Endodermal cell (in vitro differentiated cells): ENCODE data around the gene TRABD2B. TPM values are rescaled to one million over a fixed set of nuclear protein-coding genes. Genes with fewer than 3 reads are reported as not detected.

Experiments used
- DNase-seq: peaks from one replicate; pipeline ENCODE4 v3.0.0-alpha.2; 2017
- H3K27ac ChIP-seq: 2 replicates; pipeline ENCODE4 v1.5.1; 2013; ENCODE audit warnings: mild to moderate bottlenecking, low read depth, low read length, moderate library complexity
- H3K27me3 ChIP-seq: 2 replicates; pipeline ENCODE4 v1.6.1; 2013; ENCODE audit warnings: mild to moderate bottlenecking, low read length, moderate library complexity; ENCODE audit not compliant: insufficient read depth, control insufficient read depth, poor library complexity, severe bottlenecking
- H3K36me3 ChIP-seq: 2 replicates; pipeline ENCODE4 v1.7.0; 2013; ENCODE audit warnings: mild to moderate bottlenecking, low read length, moderate library complexity; ENCODE audit not compliant: control insufficient read depth, insufficient read depth
- H3K4me1 ChIP-seq: one replicate; pipeline ENCODE4 v1.7.0; 2013; ENCODE audit warnings: low read length; ENCODE audit not compliant: control insufficient read depth, insufficient read depth
- H3K4me3 ChIP-seq: 2 replicates; pipeline ENCODE4 v1.5.1; 2013; ENCODE audit warnings: mild to moderate bottlenecking, low read length, moderate library complexity
- H3K9ac ChIP-seq: 2 replicates; pipeline ENCODE4 v1.6.1; 2013; ENCODE audit warnings: mild to moderate bottlenecking, low read length, moderate library complexity; ENCODE audit not compliant: poor library complexity, severe bottlenecking; ENCODE audit errors: extremely low read depth
- H3K9me3 ChIP-seq: 2 replicates; pipeline ENCODE4 v1.6.1; 2013; ENCODE audit warnings: mild to moderate bottlenecking, low read length, moderate library complexity; ENCODE audit not compliant: control insufficient read depth
- H3K27ac Mint-ChIP-seq: 2 replicates; pipeline ENCODE4 v1.8.0; 2020; ENCODE audit warnings: mixed read lengths
- H3K27me3 Mint-ChIP-seq: 2 replicates; pipeline ENCODE4 v1.8.0; 2021; ENCODE audit warnings: mild to moderate bottlenecking, mixed read lengths; ENCODE audit not compliant: insufficient read depth
- H3K36me3 Mint-ChIP-seq: 2 replicates; pipeline ENCODE4 v1.8.0; 2020; ENCODE audit warnings: low read depth, mixed read lengths
- H3K4me1 Mint-ChIP-seq: 2 replicates; pipeline ENCODE4 v1.8.0; 2020; ENCODE audit warnings: mixed read lengths
- H3K4me3 Mint-ChIP-seq: 2 replicates; pipeline ENCODE4 v1.8.0; 2020; ENCODE audit warnings: mild to moderate bottlenecking, moderate library complexity, mixed read lengths
- H3K9me3 Mint-ChIP-seq: 2 replicates; pipeline ENCODE4 v1.8.0; 2020; ENCODE audit warnings: mild to moderate bottlenecking, mixed read lengths
- WGBS, 2 experiments: methylation state at CpG; one replicate each; pipeline versions ENCODE4 v1.1.5 to v1.1.7; 2013; ENCODE audit warnings: missing lambda C conversion rate in 2 of 2, mixed read lengths in 1 of 2; ENCODE audit not compliant: insufficient coverage in 1 of 2, insufficient read length in 1 of 2; 5-methylcytosine and 5-hydroxymethylcytosine counted together
- total RNA-seq, 2 donors: library from RNA; stranded (reverse); fragmentation: NEBNext Ultra II Directional in 1 of 2; extraction: Animal tissue kit (Norgen Biotek cat#: 25700) in 1 of 2; gene quantifications; 2 replicates in 1 of 2; 3 replicates in 1 of 2; pipeline ENCODE4 v1.2.1, GENCODE V29; 2021
- TF ChIP-seq, protein P1 (sequence below): fragments of 200-600 bp; sonication (generic); conservative IDR thresholded peaks from 2 replicates; pipeline ENCODE4 v1.5.0; 2021; ENCODE audit warnings: antibody characterized with exemption, mild to moderate bottlenecking

Gene TRABD2B
- total RNA-seq, 2 donors from 2014 or later: 24.4 to 28.0 TPM

DNA sequence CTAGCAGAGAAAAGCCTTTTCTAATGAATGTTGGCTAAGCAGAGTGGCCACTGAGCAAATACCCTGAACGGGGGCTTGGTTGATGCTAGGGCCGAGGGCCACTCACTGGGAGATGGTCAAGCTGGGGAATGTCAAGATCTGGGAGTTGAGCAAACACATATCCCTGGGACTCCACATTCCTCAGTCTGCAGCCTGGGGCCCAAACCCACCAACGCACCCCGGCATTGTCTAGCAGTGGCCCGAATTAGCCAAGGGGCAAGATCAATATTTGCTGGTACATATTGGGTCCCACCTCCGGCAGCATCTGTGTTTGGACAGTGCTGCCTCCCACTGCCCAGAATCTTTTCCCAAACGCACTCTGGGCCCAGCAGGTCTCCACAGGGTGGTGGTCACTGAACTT lies 144.1 kb downstream of the TRABD2B start:
- Histone ChIP-seq H3K4me3 (no peak overlapping the region), H3K4me1 (peaks cover 6% of the 10 kb centered on the region), H3K36me3 (peaks cover 19% of the 10 kb centered on the region), H3K9ac (no peak overlapping the region), H3K27ac (no peak overlapping the region), H3K9me3 (no peaks in the 10 kb centered on the region), H3K27me3 (no peaks in the 10 kb centered on the region)
- TF ChIP-seq, protein P1, sequence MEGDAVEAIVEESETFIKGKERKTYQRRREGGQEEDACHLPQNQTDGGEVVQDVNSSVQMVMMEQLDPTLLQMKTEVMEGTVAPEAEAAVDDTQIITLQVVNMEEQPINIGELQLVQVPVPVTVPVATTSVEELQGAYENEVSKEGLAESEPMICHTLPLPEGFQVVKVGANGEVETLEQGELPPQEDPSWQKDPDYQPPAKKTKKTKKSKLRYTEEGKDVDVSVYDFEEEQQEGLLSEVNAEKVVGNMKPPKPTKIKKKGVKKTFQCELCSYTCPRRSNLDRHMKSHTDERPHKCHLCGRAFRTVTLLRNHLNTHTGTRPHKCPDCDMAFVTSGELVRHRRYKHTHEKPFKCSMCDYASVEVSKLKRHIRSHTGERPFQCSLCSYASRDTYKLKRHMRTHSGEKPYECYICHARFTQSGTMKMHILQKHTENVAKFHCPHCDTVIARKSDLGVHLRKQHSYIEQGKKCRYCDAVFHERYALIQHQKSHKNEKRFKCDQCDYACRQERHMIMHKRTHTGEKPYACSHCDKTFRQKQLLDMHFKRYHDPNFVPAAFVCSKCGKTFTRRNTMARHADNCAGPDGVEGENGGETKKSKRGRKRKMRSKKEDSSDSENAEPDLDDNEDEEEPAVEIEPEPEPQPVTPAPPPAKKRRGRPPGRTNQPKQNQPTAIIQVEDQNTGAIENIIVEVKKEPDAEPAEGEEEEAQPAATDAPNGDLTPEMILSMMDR: no peak
- H3K4me3 Mint-ChIP-seq: no peak overlapping the region
- 95 to 98% methylated on average over 5 to 7 of the region's 7 CpGs for WGBS, 2 experiments
- no peaks in the 10 kb centered on the region for H3K9me3 Mint-ChIP-seq
- H3K27ac Mint-ChIP-seq: no peak overlapping the region
- peaks cover 15% of the 10 kb centered on the region for H3K4me1 Mint-ChIP-seq
- H3K36me3 Mint-ChIP-seq: no peaks in the 10 kb centered on the region
- DNase-seq: peak; percentile 22
- H3K27me3 Mint-ChIP-seq: no peaks in the 10 kb centered on the region

DNA sequence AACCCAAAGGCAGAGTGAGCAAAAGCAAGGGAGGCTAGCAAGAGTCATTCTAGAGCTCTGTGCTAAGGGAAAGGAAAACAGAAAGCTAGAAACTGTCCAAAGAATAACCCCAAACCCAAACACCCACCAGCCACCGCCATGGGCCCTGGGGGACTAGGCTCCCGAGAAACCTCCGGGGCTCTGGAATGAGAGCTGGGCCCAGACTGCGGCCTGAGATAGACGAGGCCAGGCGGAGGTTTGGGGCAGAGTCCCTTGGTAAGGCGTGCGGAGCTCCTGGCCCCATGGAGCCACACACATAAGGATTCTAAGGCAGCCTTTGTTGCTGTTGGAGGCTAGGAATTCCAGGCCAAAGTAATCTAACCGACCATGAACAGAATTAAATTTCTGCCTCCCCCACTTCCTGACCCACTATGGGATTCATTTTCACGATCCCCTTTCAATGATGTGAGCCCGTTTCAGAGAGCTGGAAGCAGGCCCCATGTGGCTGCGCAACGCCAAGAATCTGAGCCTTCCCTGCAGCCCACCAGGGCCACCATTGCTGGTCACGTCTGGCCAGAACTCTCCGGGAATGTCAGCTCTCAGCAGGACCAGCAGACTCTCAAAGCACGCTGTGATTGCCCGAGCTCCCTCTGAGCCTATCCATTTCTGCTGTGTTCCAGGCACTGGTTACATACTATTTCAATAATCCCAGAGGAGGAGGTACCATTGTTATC lies 145.0 kb downstream of the TRABD2B start:
- Histone ChIP-seq H3K27ac (no peak overlapping the region), H3K4me1 (peaks cover 6% of the 10 kb centered on the region), H3K4me3 (no peak overlapping the region), H3K9ac (no peak overlapping the region), H3K36me3 (peaks cover 19% of the 10 kb centered on the region), H3K9me3 (no peaks in the 10 kb centered on the region), H3K27me3 (no peaks in the 10 kb centered on the region)
- Mint-ChIP-seq H3K27ac (no peak overlapping the region), H3K36me3 (no peaks in the 10 kb centered on the region), H3K4me1 (peaks cover 15% of the 10 kb centered on the region), H3K9me3 (no peaks in the 10 kb centered on the region), H3K4me3 (no peak overlapping the region), H3K27me3 (no peaks in the 10 kb centered on the region)
- peak; percentile 43 for DNase-seq
- TF ChIP-seq, protein P1: no peak
- 94 to 95% methylated on average over 13 to 17 of the region's 17 CpGs for WGBS, 2 experiments

DNA sequence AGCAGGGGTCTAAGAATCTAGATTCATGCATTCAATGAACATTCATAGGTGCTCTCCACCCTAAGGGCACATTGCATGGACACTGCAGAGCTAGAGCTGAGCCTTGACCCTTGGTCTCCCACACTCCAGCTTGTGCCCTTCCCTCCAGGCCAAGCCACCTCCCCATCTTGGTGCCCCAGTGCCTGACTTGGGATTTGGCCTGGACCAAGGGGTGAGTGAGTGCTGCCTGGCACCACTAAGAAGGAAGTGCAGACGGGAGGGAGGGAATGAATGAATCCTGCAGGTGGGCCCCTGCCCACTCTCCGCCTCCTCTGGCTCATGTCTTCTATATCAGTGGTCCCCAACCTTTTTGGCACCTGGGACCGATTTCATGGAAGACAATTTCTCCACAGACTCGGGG lies 146.7 kb downstream of the TRABD2B start:
- H3K4me3 Mint-ChIP-seq: no peak overlapping the region
- WGBS, 2 experiments: 80 to 98% methylated on average over 1 to 4 of the region's 4 CpGs

More for the DNA sequence above, 146.7 kb downstream of the TRABD2B start:
- no peak overlapping the region for H3K4me3 ChIP-seq
- H3K9me3 Mint-ChIP-seq: no peaks in the 10 kb centered on the region
- H3K27ac ChIP-seq: no peak overlapping the region
- H3K9me3 ChIP-seq: no peaks in the 10 kb centered on the region
- TF ChIP-seq, protein P1: no peak
- H3K9ac ChIP-seq: no peak overlapping the region
- peaks cover 15% of the 10 kb centered on the region for H3K36me3 ChIP-seq
- no peaks in the 10 kb centered on the region for H3K27me3 ChIP-seq
- H3K4me1 Mint-ChIP-seq: peaks cover 15% of the 10 kb centered on the region
- DNase-seq: no peak
- peaks cover 6% of the 10 kb centered on the region for H3K4me1 ChIP-seq
- peaks cover 1% of the 10 kb centered on the region for H3K36me3 Mint-ChIP-seq
- no peak overlapping the region for H3K27ac Mint-ChIP-seq
- H3K27me3 Mint-ChIP-seq: no peaks in the 10 kb centered on the region
